ENCODE measurements around the gene LTA. TPM values are rescaled to one million over a fixed set of nuclear protein-coding genes. Genes with fewer than 3 reads are reported as not detected.

The LTA gene
- total RNA-seq, 4 donors from 2014 or later, result not detected

GRCh38 chr6:31579546-31580437 is 7.7 kb downstream of the LTA start:
- TF ChIP-seq CTCF (IDR thresholded peaks at IDR 0.05) (no peak), POLR2A (IDR thresholded peaks at IDR 0.05) (no peak), EP300 (IDR thresholded peaks at IDR 0.05) (no peak)
- Histone ChIP-seq H3K27ac (peak overlapping the region in 1 of 4 donors; percentile 78), H3K27me3 (no peaks in the 10 kb centered on the region), H3K36me3 (no peaks in the 10 kb centered on the region), H3K4me3 (peak overlapping the region in 1 of 4 donors; percentile 71), H3K4me1 (peaks cover 0 to 19% (median 7%) of the 10 kb centered on the region in 4 donors), H3K9me3 (no peaks in the 10 kb centered on the region)
- DNase-seq (ENCODE audit: low spot score in 2 of 2), result no peak
- WGBS, 2 donors, result 88 to 94% methylated on average over 8 of the region's 8 CpGs

DNA sequence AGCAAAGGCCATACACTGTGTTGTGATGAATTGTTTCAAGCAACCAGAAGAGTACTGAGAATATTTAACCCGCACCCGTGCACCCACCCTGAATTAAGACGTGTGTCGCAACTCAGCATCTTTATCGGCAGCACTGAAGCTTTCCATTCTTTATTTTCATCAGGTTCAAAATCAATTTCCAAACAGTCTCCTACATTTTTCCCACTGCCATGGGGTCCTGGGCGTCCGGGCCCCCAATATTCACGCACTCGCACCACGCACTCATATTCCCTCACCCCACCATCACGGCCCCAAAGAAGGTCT is 8.3 kb downstream of the LTA start:
- peak overlapping the region; percentile 9 to 87 (median 67) for H3K27ac ChIP-seq
- H3K27me3 ChIP-seq, result no peaks in the 10 kb centered on the region
- H3K9me3 ChIP-seq, result no peaks in the 10 kb centered on the region
- H3K36me3 ChIP-seq, result no peaks in the 10 kb centered on the region
- DNase-seq (ENCODE audit: low spot score in 2 of 2), result no peak
- TF ChIP-seq CTCF (IDR thresholded peaks at IDR 0.05) (no peak), EP300 (IDR thresholded peaks at IDR 0.05) (no peak), POLR2A (IDR thresholded peaks at IDR 0.05) (no peak)
- WGBS, 2 donors, result 34 to 45% methylated on average over 11 of the region's 11 CpGs
- peaks cover 0 to 19% (median 5%) of the 10 kb centered on the region in 4 donors for H3K4me1 ChIP-seq
- peak overlapping the region; percentile 41 to 80 (median 67) for H3K4me3 ChIP-seq

DNA sequence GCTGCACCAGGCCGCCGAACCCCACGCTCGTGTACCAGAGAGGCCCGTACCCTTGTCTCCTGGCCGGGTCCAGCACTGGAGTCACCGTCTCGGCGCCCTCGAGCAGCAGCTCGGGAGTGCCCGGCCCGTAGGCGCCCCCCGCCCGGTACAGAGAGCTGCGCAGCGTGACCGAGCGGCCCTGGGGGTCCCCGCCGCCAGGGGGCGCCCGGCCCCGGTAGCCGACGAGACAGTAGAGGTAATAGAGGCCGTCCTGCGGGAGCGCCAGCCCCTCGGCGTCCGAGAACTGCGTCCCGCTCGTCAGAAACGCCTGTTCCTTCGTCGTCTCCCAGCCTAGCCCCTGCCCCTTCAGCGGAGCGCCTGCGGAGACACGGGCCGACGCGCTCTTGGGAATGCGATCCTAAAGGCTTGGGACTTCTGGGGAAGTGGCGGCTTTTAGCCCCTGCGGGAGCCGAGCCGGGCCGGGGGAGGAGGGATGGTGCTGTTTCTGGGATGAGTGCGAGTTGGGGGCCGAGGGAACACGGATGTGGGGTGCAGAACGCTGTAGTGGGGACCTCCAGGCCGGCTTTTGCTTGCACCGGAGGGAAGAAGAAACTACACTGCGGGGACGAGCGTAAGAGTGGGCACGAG is 8.8 kb downstream of the LTA start:
- TF ChIP-seq POLR2A (IDR thresholded peaks at IDR 0.05) (peak; percentile 10 to 38), CTCF (IDR thresholded peaks at IDR 0.05) (peak; percentile 98 to 99 (median 98)), EP300 (IDR thresholded peaks at IDR 0.05) (peak in 1 of 2 donors; percentile 58)
- DNase-seq (ENCODE audit: low spot score in 2 of 2), result peak; percentile 74 to 81
- no peaks in the 10 kb centered on the region for H3K27me3 ChIP-seq
- WGBS, 2 donors, result 1% methylated on average over 19 to 49 of the region's 62 CpGs
- peak overlapping the region; percentile 41 to 80 (median 67) for H3K4me3 ChIP-seq
- H3K27ac ChIP-seq, result peak overlapping the region; percentile 9 to 87 (median 67)
- H3K36me3 ChIP-seq, result no peaks in the 10 kb centered on the region
- peaks cover 0 to 19% (median 7%) of the 10 kb centered on the region in 4 donors for H3K4me1 ChIP-seq
- H3K9me3 ChIP-seq, result no peaks in the 10 kb centered on the region

DNA sequence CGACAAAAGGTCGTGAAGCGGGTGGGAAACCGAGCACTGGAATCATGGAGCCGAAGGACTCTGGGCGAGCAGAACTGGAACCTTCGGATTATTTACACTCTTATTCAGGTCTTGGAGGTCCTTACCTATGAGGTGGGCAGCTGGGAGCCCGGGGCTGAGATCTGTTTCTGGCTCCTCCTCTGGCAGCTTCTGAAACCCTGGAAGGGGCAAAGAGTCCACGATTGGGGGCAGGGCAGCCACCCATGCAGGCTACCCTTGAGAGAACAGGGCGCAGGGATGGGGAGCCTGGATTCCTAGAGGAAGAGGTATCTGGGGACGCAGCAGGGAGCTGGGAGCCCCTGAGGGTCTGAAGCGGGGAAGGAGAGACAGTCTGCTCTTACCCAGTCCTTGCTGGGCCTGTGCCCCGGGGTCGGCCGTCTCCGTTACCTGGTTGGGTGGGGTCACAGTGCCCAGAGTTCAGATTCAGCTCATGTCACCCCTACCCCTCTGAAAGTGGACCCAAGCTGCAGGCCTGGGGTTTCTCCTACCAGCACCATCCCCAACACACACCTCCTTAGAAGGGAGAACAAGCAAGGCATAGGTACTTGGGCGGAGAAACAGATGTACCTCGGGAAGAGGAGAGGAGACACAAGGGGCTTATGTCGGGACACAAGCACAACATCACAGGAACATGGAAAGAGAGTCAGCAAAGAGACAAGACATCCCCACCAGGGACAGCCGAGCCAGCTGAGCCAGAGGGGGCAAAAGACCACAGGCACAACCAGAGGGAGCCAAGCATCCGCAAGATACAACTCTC is 9.5 kb downstream of the LTA start:
- no peaks in the 10 kb centered on the region for H3K27me3 ChIP-seq
- H3K9me3 ChIP-seq, result no peaks in the 10 kb centered on the region
- peaks cover 0 to 19% (median 8%) of the 10 kb centered on the region in 4 donors for H3K4me1 ChIP-seq
- H3K36me3 ChIP-seq, result no peaks in the 10 kb centered on the region
- 23 to 27% methylated on average over 21 of the region's 21 CpGs for WGBS, 2 donors
- TF ChIP-seq EP300 (IDR thresholded peaks at IDR 0.05) (no peak), CTCF (IDR thresholded peaks at IDR 0.05) (no peak), POLR2A (IDR thresholded peaks at IDR 0.05) (no peak)
- no peak for DNase-seq (ENCODE audit: low spot score in 2 of 2)
- peak overlapping the region; percentile 9 to 87 (median 67) for H3K27ac ChIP-seq
- H3K4me3 ChIP-seq, result peak overlapping the region; percentile 41 to 80 (median 67)
